Calu3 (cell line): ENCODE data around the gene CRLF1. TPM values are rescaled to one million over a fixed set of nuclear protein-coding genes. Genes with fewer than 3 reads are reported as not detected.
A peak's percentile ranks its signal among the peaks of the same experiment; 100 is the strongest.

Experiments used
- BruUV-seq: library from RNA; stranded (reverse); fragments of 400-500 nt; replicated peaks from 2 replicates; lab custom pipeline; 2021; lab: Mats Ljungman, UMichigan
- CTCF ChIA-PET: fragments of 300-600 bp; sonication (Branson Sonifier 250); formaldehyde crosslinking; loops from one replicate; lab custom pipeline; 2022; ENCODE audit warnings: antibody characterized with exemption; lab: Charles Lee
- DNase-seq: peaks from one replicate; pipeline ENCODE4 v3.0.0; 2022
- H3K27ac Mint-ChIP-seq: one replicate; pipeline ENCODE4 v1.8.0; 2022; ENCODE audit warnings: mixed read lengths; ENCODE audit not compliant: unreplicated experiment
- H3K27me3 Mint-ChIP-seq: one replicate; pipeline ENCODE4 v1.8.0; 2022; ENCODE audit warnings: mixed read lengths; ENCODE audit not compliant: unreplicated experiment
- H3K36me3 Mint-ChIP-seq: one replicate; pipeline ENCODE4 v1.8.0; 2022; ENCODE audit warnings: mild to moderate bottlenecking, moderate library complexity, mixed read lengths; ENCODE audit not compliant: insufficient read depth, unreplicated experiment
- H3K4me1 Mint-ChIP-seq: one replicate; pipeline ENCODE4 v1.8.0; 2022; ENCODE audit warnings: mild to moderate bottlenecking, low read depth, mixed read lengths; ENCODE audit not compliant: unreplicated experiment
- H3K4me3 Mint-ChIP-seq: one replicate; pipeline ENCODE4 v1.8.0; 2022; ENCODE audit warnings: mild to moderate bottlenecking, low read depth, moderate library complexity, mixed read lengths; ENCODE audit not compliant: unreplicated experiment
- H3K9me3 Mint-ChIP-seq: one replicate; pipeline ENCODE4 v1.8.0; 2022; ENCODE audit warnings: low read depth, mixed read lengths; ENCODE audit not compliant: unreplicated experiment
- CTCF ChIP-seq: fragments of 200-600 bp; IDR thresholded peaks from one replicate; pipeline ENCODE4 v1.8.0; 2022; ENCODE audit warnings: antibody characterized with exemption; ENCODE audit not compliant: unreplicated experiment
- intact Hi-C: fragments of 100-400 bp; cut with micrococcal nuclease; formaldehyde crosslinking; loops from one replicate; pipeline ENCODE4 v1.10.0; 2022; ENCODE audit not compliant: unreplicated experiment
- total RNA-seq: library from RNA; stranded (reverse); gene quantifications from 2 replicates; pipeline ENCODE4 v1.2.3, GENCODE V29; 2022

The CRLF1 gene
- total RNA-seq, 1 experiment from 2014 or later: not detected

GRCh38 chr19:18577365-18577914 lies 29.2 kb downstream of the CRLF1 start:
- intact Hi-C loops: loop anchor here (10.0 kb wide), 1 partner anchor 113 kb away; no protein-coding TSS in a partner anchor

GRCh38 chr19:18576383-18576782 lies 30.2 kb downstream of the CRLF1 start:
- H3K9me3 Mint-ChIP-seq: no peaks in the 10 kb centered on the region
- no TSS peak for BruUV-seq
- H3K36me3 Mint-ChIP-seq: peaks cover 49% of the 10 kb centered on the region
- DNase-seq: no peak
- no peak for TF ChIP-seq CTCF
- H3K27ac Mint-ChIP-seq: no peak overlapping the region
- no peak overlapping the region for H3K4me3 Mint-ChIP-seq
- intact Hi-C loops: loop anchor here (10.0 kb wide), 1 partner anchor 112 kb away; no protein-coding TSS in a partner anchor
- peaks cover 10% of the 10 kb centered on the region for H3K4me1 Mint-ChIP-seq
- no peaks in the 10 kb centered on the region for H3K27me3 Mint-ChIP-seq
- CTCF ChIA-PET: interaction anchor here (0.7 kb wide), 1 partner anchor 92 kb away, joined by 3 read pairs; no protein-coding TSS in a partner anchor

More at GRCh38 chr19:18577365-18577914, 29.2 kb downstream of the CRLF1 start:
- TF ChIP-seq CTCF: no peak
- DNase-seq: no peak
- no peak overlapping the region for H3K27ac Mint-ChIP-seq
- H3K27me3 Mint-ChIP-seq: no peaks in the 10 kb centered on the region
- no peaks in the 10 kb centered on the region for H3K9me3 Mint-ChIP-seq
- no TSS peak for BruUV-seq
- CTCF ChIA-PET: no interaction called here
- H3K4me3 Mint-ChIP-seq: no peak overlapping the region
- peaks cover 39% of the 10 kb centered on the region for H3K36me3 Mint-ChIP-seq
- H3K4me1 Mint-ChIP-seq: peaks cover 7% of the 10 kb centered on the region

GRCh38 chr19:18574691-18575291 lies 31.8 kb downstream of the CRLF1 start:
- CTCF ChIA-PET: no interaction called here
- Mint-ChIP-seq H3K27me3 (no peaks in the 10 kb centered on the region), H3K4me3 (no peak overlapping the region), H3K36me3 (peaks cover 59% of the 10 kb centered on the region), H3K9me3 (no peaks in the 10 kb centered on the region), H3K4me1 (peaks cover 10% of the 10 kb centered on the region), H3K27ac (no peak overlapping the region)
- TF ChIP-seq CTCF: no peak
- intact Hi-C loops: loop anchor here (10.0 kb wide), 1 partner anchor 110 kb away; no protein-coding TSS in a partner anchor
- no TSS peak for BruUV-seq
- no peak for DNase-seq

GRCh38 chr19:18571564-18572344 lies 34.8 kb downstream of the CRLF1 start, which contains the start of gene UBA52:
Gene UBA52 (plus strand): TSS chr19:18571857. CDS start chr19:18573301, 1,444 bp downstream.
- BruUV-seq: no TSS peak
- Mint-ChIP-seq H3K4me1 (peaks cover 10% of the 10 kb centered on the region), H3K9me3 (no peaks in the 10 kb centered on the region), H3K27ac (peak within 1 kb of the TSS; percentile 82), H3K36me3 (peaks cover 57% of the 10 kb centered on the region), H3K4me3 (peak within 1 kb of the TSS; percentile 79), H3K27me3 (no peaks in the 10 kb centered on the region)
- peak; percentile 95 for DNase-seq
- TF ChIP-seq CTCF: no peak
- intact Hi-C loops: loop anchor here (10.0 kb wide), 1 partner anchor 107 kb away; no protein-coding TSS in a partner anchor
- CTCF ChIA-PET: interaction anchor here (0.5 to 1.1 kb wide), 5 partner anchors 15 to 275 kb away, joined by 3 to 5 read pairs (median 3); no protein-coding TSS in a partner anchor
